WI38 (cell line): Measurements from ENCODE around the gene BEND6.

Experiments used
- H3K4me3 ChIP-seq: 2 replicates; pipeline ENCODE4 v1.5.1; 2011; ENCODE audit warnings: low read depth, mild to moderate bottlenecking, control low read depth, low read length
- CTCF ChIP-seq: IDR thresholded peaks from 2 replicates; pipeline ENCODE4 v1.5.1; 2012; ENCODE audit warnings: low read depth, mild to moderate bottlenecking, control low read depth, low read length

BEND6 gene

GRCh38 chr6:56914798-56915658 lies 39.9 kb upstream of the BEND6 start:
- no peak overlapping the region for H3K4me3 ChIP-seq
- TF ChIP-seq CTCF, result no peak

DNA sequence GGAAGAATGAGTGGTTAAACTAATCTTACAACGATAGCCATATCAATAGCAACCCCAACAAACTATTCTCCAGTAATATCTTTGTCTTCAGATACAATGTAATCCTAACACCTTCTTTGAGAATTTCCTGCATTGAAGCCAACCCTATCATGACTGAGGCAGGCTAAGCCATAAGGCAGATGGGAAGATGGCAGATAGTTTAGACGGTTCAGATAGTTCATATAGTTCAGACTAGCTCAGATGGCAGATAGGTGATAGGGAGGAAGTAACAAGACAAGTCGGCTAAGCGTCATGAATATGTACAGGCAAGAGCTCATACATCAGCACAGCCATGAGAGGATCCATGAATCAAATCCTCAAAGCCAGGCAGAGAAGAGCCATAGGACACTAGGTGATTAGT lies 39.1 kb upstream of the BEND6 start:
- no peak overlapping the region for H3K4me3 ChIP-seq
- TF ChIP-seq CTCF, result no peak

DNA sequence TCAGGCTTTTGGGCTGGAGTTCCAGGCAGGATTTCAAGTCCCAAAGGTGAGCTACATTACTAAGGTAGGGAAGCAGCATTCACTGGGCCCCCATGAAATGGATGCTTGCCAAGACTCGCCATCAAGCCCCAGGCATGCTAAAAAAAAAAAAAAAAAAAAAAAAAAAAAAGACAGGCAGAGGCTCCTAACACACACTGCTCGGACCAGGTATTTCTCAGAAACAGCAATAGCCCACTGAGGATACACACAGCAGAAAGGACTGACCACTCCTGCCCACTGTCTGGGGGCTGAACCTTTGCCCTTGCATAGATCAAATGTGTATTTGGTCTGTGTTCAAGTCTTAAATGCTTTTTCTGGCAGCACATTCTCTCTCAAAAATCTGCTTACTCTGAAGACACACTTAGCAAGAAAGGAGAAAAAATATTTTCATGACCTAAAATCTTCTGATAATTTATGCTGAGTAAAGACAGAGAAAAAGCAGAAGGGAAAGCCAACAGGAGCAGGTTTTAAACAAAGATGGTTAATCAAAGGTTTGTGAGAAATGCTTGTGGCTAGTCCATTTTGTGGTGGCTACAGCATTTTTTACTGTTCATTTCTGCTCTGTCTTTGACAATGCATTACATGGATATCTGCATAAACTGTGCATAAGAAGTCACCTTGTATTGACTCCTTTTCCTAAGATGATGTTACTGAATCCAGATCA lies 37.9 kb upstream of the BEND6 start:
- no peak overlapping the region for H3K4me3 ChIP-seq
- no peak for TF ChIP-seq CTCF

DNA sequence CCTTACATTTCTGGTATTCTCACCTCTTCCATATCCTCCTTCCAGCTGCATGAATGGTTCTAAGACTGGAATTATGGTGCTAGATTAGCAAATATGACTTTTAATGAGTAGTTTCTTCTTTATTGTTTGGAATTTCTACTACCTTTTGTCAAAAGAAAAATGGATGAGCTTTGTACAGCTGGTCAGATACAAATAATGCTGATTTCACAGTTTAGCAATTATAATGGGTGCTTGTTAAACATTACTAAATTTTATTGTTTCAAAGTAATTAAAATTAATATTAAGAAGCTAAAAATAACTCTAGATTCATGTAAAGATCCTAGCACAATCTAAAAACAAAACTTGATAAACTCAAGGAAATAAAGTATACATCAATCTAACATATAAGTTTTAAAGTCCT lies 32.3 kb upstream of the BEND6 start:
- no peak overlapping the region for H3K4me3 ChIP-seq
- TF ChIP-seq CTCF, result no peak

GRCh38 chr6:56923565-56923964 lies 31.3 kb upstream of the BEND6 start:
- TF ChIP-seq CTCF, result no peak
- H3K4me3 ChIP-seq, result no peak overlapping the region

- no peak for TF ChIP-seq CTCF
- H3K4me3 ChIP-seq, result no peak overlapping the region
Measured at GRCh38 chr6:56927538-56928453, 27.1 kb upstream of the BEND6 start.

GRCh38 chr6:56930846-56931245 lies 24.1 kb upstream of the BEND6 start:
- H3K4me3 ChIP-seq, result no peak overlapping the region
- TF ChIP-seq CTCF, result no peak
